Measurements from ENCODE around the gene COL18A1.

The COL18A1 gene

GRCh38 chr21:45454060-45454925 lies 49.3 kb downstream of the COL18A1 start:
- DNase-seq (ENCODE audit: low read depth in 2 of 2, low spot score in 1 of 2): no peak

GRCh38 chr21:45454926-45455673 lies 50.1 kb downstream of the COL18A1 start:
- no peak for DNase-seq (ENCODE audit: low read depth in 2 of 2, low spot score in 1 of 2)

GRCh38 chr21:45455674-45456583 lies 51.0 kb downstream of the COL18A1 start:
- no peak for DNase-seq (ENCODE audit: low read depth in 2 of 2, low spot score in 1 of 2)

GRCh38 chr21:45456584-45457160 lies 51.7 kb downstream of the COL18A1 start:
- no peak for DNase-seq (ENCODE audit: low read depth in 2 of 2, low spot score in 1 of 2)

- DNase-seq (ENCODE audit: low read depth in 2 of 2, low spot score in 1 of 2): no peak
Observed at GRCh38 chr21:45457161-45457831, 52.3 kb downstream of the COL18A1 start.

- no peak for DNase-seq (ENCODE audit: low read depth in 2 of 2, low spot score in 1 of 2)
Observed at GRCh38 chr21:45457832-45458172, 52.8 kb downstream of the COL18A1 start.

GRCh38 chr21:45458281-45459170 lies 53.6 kb downstream of the COL18A1 start:
- no peak for DNase-seq (ENCODE audit: low read depth in 2 of 2, low spot score in 1 of 2)

- no peak for DNase-seq (ENCODE audit: low read depth in 2 of 2, low spot score in 1 of 2)
Observed at GRCh38 chr21:45459171-45460010, 54.4 kb downstream of the COL18A1 start.

GRCh38 chr21:45460011-45460565 lies 55.1 kb downstream of the COL18A1 start:
- DNase-seq (ENCODE audit: low read depth in 2 of 2, low spot score in 1 of 2): no peak

GRCh38 chr21:45460611-45461368 lies 55.8 kb downstream of the COL18A1 start:
- no peak for DNase-seq (ENCODE audit: low read depth in 2 of 2, low spot score in 1 of 2)

GRCh38 chr21:45461369-45461750 lies 56.4 kb downstream of the COL18A1 start:
- no peak for DNase-seq (ENCODE audit: low read depth in 2 of 2, low spot score in 1 of 2)

- DNase-seq (ENCODE audit: low read depth in 2 of 2, low spot score in 1 of 2): no peak
Observed at GRCh38 chr21:45461806-45462341, 56.9 kb downstream of the COL18A1 start.

- DNase-seq (ENCODE audit: low read depth in 2 of 2, low spot score in 1 of 2): no peak
Observed at GRCh38 chr21:45463871-45464270, 58.9 kb downstream of the COL18A1 start.

GRCh38 chr21:45464309-45464708 lies 59.3 kb downstream of the COL18A1 start:
- DNase-seq (ENCODE audit: low read depth in 2 of 2, low spot score in 1 of 2): no peak

GRCh38 chr21:45465105-45465504 lies 60.1 kb downstream of the COL18A1 start:
- DNase-seq (ENCODE audit: low read depth in 2 of 2, low spot score in 1 of 2): no peak

GRCh38 chr21:45465611-45466329 lies 60.8 kb downstream of the COL18A1 start:
- no peak for DNase-seq (ENCODE audit: low read depth in 2 of 2, low spot score in 1 of 2)

All from stimulated activated CD8-positive, alpha-beta memory T cell treated with anti-CD3 and anti-CD28 coated beads, Interleukin-4, amount 100 ng/mL, for 4 hours (primary cell).